MCF 10A (cell line): Measurements from ENCODE around the gene PPP2R2C. TPM values are rescaled to one million over a fixed set of nuclear protein-coding genes. Genes with fewer than 3 reads are reported as not detected.

Experiments
- BruUV-seq: library from RNA; stranded (reverse); fragments of 400-500 nt; replicated peaks from 2 replicates; lab custom pipeline; 2021; lab: Mats Ljungman, UMichigan
- CTCF ChIA-PET: fragments of 300-600 bp; sonication (Branson Sonifier 250); formaldehyde crosslinking; extraction: SDS; loops from one replicate; lab custom pipeline; 2021; ENCODE audit warnings: antibody characterized with exemption, inconsistent platforms; lab: Yijun Ruan, JAX
- POLR2A ChIA-PET: fragments of 300-600, 350-650 bp; sonication (Branson Sonifier 250); formaldehyde crosslinking; extraction: SDS; loops from one replicate; lab custom pipeline; 2020; ENCODE audit warnings: antibody characterized with exemption, inconsistent platforms; lab: Yijun Ruan, JAX
- DNase-seq: peaks from one replicate; pipeline ENCODE4 v3.0.0-alpha.2; 2018; ENCODE audit not compliant: unreplicated experiment
- H3K27ac Mint-ChIP-seq: one replicate; pipeline ENCODE4 v1.8.0; 2022; ENCODE audit warnings: mild to moderate bottlenecking, low read depth, mixed read lengths; ENCODE audit not compliant: unreplicated experiment
- H3K27me3 Mint-ChIP-seq: one replicate; pipeline ENCODE4 v1.8.0; 2022; ENCODE audit warnings: mixed read lengths; ENCODE audit not compliant: insufficient read depth, unreplicated experiment
- H3K36me3 Mint-ChIP-seq: one replicate; pipeline ENCODE4 v1.8.0; 2022; ENCODE audit warnings: mild to moderate bottlenecking, moderate library complexity, mixed read lengths; ENCODE audit not compliant: insufficient read depth, unreplicated experiment
- H3K4me1 Mint-ChIP-seq: one replicate; pipeline ENCODE4 v1.8.0; 2022; ENCODE audit warnings: mixed read lengths; ENCODE audit not compliant: insufficient read depth, unreplicated experiment
- H3K4me3 Mint-ChIP-seq: one replicate; pipeline ENCODE4 v1.8.0; 2022; ENCODE audit warnings: mild to moderate bottlenecking, moderate library complexity, mixed read lengths; ENCODE audit not compliant: unreplicated experiment
- H3K9me3 Mint-ChIP-seq: one replicate; pipeline ENCODE4 v1.8.0; 2022; ENCODE audit warnings: mixed read lengths; ENCODE audit not compliant: unreplicated experiment
- intact Hi-C: fragments of 100-400 bp; cut with micrococcal nuclease; formaldehyde crosslinking; loops from 2 replicates; pipeline ENCODE4 v1.14.1; 2022
- total RNA-seq: library from RNA; stranded (reverse); gene quantifications from 2 replicates; pipeline ENCODE4 v1.2.3, GENCODE V29; 2022
- TF ChIP-seq, protein P1 (sequence below): fragments of 200-600 bp; IDR thresholded peaks from one replicate; pipeline ENCODE4 v1.8.0; 2022; ENCODE audit warnings: antibody characterized with exemption, mild to moderate bottlenecking; ENCODE audit not compliant: unreplicated experiment

The PPP2R2C gene
- total RNA-seq, 1 experiment from 2014 or later = 3.6 TPM

DNA sequence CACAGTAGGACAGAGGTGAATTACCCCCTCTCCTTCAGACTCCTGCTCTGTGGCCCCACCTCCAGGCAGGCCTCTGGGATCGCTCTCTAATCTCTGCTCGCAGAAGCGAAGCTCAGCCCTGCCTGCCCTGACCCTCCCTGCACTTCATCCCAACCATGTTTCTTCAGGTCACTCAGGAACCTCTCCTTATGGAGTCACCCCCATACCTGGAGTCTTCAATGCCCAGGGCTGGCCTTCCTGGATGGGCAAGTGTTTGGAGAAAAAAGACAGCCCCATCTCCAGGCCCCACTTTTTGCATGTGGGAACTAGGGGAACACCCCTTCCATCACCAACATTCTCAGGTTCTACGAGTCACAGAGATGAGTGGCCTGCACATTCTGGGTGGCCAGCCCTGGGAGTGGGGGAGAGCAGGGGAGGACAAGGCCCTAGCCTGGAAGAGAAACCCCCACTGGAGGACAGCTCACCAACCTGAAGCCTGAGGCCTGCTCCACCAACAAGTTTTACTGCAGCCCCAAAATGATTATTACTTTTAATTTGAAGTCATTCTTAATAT, 90.8 kb downstream of the PPP2R2C start:
- no TSS peak for BruUV-seq
- ChIA-PET CTCF (no interaction called here), POLR2A (no interaction called here)
- Mint-ChIP-seq H3K9me3 (no peaks in the 10 kb centered on the region), H3K36me3 (no peaks in the 10 kb centered on the region), H3K4me1 (peaks cover 4% of the 10 kb centered on the region), H3K4me3 (no peak overlapping the region), H3K27me3 (no peaks in the 10 kb centered on the region), H3K27ac (no peak overlapping the region)
- TF ChIP-seq, protein P1, sequence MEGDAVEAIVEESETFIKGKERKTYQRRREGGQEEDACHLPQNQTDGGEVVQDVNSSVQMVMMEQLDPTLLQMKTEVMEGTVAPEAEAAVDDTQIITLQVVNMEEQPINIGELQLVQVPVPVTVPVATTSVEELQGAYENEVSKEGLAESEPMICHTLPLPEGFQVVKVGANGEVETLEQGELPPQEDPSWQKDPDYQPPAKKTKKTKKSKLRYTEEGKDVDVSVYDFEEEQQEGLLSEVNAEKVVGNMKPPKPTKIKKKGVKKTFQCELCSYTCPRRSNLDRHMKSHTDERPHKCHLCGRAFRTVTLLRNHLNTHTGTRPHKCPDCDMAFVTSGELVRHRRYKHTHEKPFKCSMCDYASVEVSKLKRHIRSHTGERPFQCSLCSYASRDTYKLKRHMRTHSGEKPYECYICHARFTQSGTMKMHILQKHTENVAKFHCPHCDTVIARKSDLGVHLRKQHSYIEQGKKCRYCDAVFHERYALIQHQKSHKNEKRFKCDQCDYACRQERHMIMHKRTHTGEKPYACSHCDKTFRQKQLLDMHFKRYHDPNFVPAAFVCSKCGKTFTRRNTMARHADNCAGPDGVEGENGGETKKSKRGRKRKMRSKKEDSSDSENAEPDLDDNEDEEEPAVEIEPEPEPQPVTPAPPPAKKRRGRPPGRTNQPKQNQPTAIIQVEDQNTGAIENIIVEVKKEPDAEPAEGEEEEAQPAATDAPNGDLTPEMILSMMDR = no peak
- no peak for DNase-seq
- intact Hi-C loops = no loop called here

DNA sequence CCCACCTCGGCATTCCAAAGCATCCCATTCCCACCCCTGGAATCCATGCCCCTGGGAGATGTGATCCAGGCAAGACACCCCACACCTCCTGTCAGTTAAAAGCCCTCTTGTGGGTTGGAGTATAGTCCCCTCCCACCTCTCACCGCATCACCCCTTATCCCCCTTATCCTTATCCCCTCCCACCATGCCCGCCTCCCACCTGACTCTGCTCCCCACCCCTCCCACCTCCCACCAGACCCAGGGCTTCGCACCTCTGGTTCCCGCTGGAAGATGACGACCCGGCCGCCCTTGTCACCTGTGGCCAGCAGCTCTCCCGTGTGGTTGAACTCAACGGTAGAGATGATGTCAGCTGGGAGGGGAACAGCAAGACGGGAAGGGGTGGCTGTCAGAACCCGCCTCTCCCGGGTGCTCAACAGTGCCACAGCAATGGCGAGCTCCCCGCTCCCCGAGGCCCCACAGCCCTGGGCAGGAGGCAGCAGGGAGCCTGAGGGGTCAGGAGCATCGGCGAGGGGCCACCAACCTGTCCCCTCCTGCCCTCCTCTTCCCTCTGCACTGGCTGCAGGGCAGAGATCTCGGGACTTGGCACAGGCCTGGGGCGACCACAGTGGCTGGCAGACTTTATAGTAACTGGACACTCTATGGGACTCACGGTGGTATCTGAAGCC, 91.5 kb downstream of the PPP2R2C start:
- ChIA-PET POLR2A (no interaction called here), CTCF (interaction anchor here (0.7 kb wide), 1 partner anchor 130 kb away, joined by 3 read pairs; no protein-coding TSS in a partner anchor)
- peaks cover 4% of the 10 kb centered on the region for H3K4me1 Mint-ChIP-seq
- no TSS peak for BruUV-seq
- H3K27me3 Mint-ChIP-seq = no peaks in the 10 kb centered on the region
- H3K27ac Mint-ChIP-seq = no peak overlapping the region
- intact Hi-C loops = no loop called here
- no peak overlapping the region for H3K4me3 Mint-ChIP-seq
- TF ChIP-seq, protein P1 = no peak
- DNase-seq = no peak
- H3K9me3 Mint-ChIP-seq = no peaks in the 10 kb centered on the region
- no peaks in the 10 kb centered on the region for H3K36me3 Mint-ChIP-seq

DNA sequence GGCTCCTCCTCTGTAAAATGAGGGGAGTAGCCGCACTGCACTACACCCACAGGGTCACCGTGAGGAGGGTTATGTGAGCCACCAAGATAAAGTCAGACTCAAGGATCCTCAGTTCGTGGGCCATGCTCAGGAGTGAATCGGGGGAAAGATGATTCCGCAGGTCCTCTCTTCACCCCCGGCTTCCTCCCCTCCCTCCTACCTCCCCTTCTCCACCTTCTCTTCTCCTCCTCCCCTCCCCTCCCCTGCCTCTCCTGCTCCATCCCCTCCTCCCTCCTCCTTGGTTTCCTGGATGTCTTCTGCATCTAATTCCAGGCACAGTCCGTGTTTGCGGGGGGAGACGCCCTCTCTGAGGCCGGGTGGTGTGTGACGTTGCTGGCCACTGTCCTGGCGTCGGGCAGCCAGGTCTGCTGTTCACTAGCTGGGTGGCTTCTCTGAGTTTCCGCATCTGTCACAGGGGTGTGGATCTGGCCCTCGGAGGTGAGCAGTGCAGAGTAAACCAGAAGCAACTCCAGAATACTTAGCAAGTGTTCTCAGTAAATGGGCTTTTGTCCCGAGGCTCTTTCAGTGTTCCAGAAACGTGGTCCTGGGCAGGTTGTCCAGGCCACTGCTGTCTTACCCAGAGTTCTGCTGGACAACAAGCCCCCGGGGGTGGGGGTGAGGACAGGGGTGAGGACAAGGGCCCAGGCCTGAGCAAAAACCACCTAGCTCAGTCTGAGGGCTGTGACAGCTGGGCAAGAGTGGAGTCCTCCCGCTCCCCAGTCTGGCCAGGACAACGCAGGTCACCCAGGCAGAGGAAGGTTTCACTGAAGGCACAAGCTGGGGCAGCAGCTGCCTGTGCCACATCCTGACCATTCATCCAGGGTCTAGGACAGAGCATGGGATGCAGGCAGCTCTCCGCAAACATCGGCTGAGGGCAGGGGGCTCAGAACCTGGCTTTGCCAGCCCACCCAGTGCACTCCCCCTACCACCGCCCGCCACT, 92.4 kb downstream of the PPP2R2C start:
- H3K36me3 Mint-ChIP-seq = no peaks in the 10 kb centered on the region
- no peaks in the 10 kb centered on the region for H3K27me3 Mint-ChIP-seq
- H3K27ac Mint-ChIP-seq = no peak overlapping the region
- H3K9me3 Mint-ChIP-seq = no peaks in the 10 kb centered on the region
- DNase-seq = no peak
- CTCF ChIA-PET = interaction anchor here (0.7 kb wide), 1 partner anchor 129 kb away, joined by 3 read pairs; no protein-coding TSS in a partner anchor
- peaks cover 4% of the 10 kb centered on the region for H3K4me1 Mint-ChIP-seq
- BruUV-seq = no TSS peak
- intact Hi-C loops = no loop called here
- TF ChIP-seq, protein P1 = no peak
- H3K4me3 Mint-ChIP-seq = no peak overlapping the region
- POLR2A ChIA-PET = no interaction called here
